Natural killer cell (primary cell): ENCODE data around the gene SHANK2. TPM values are rescaled to one million over a fixed set of nuclear protein-coding genes. Genes with fewer than 3 reads are reported as not detected.

Source experiments
- total RNA-seq, 4 donors: library from RNA; stranded (reverse); fragments of 120-200 nt in 1 of 4; gene quantifications; one replicate each; pipeline versions ENCODE4 v1.2.3 to v1.2.4, GENCODE V29; 2013 to 2022

Gene SHANK2
- total RNA-seq, 3 donors from 2014 or later (not counting 1 experiment from before 2014, with no cell fraction given) = 4.9 TPM; not detected in 2

Other genes with a start within 250 kb of the SHANK2 start
- gene DHCR7, start 195.8 kb upstream of the SHANK2 start, total RNA-seq = 10 to 100 TPM; 12.5 to 18.1 (median 15.9) TPM
- gene NADSYN1, start 200.6 kb upstream of the SHANK2 start, total RNA-seq = 100 to 1,000 TPM; 134 to 156 (median 150) TPM